Natural killer cell (primary cell): Measurements from ENCODE around the gene C9orf153. TPM values are rescaled to one million over a fixed set of nuclear protein-coding genes. Genes with fewer than 3 reads are reported as not detected.

Experiments
- ATAC-seq, 3 donors: fragments of 150-1000 bp in 2 of 3; fragments of 200-7000 bp in 1 of 3; cut with Tn5 transposase; 1 replicate in 1 of 3; 2 replicates in 2 of 3; pipeline ENCODE4 v1.10.0; 2021; ENCODE audit warnings: mild to moderate bottlenecking in 2 of 3, moderate library complexity in 2 of 3
- DNase-seq, 2 donors: peaks; one replicate each; pipeline versions ENCODE4 v3.0.0 to v3.0.0-alpha.2; 2013 to 2021; ENCODE audit warnings: mixed read lengths in 1 of 2
- H3K27ac ChIP-seq: one replicate; pipeline ENCODE4 v1.5.1; 2013; ENCODE audit warnings: mild to moderate bottlenecking, low read length
- H3K27me3 ChIP-seq: one replicate; pipeline ENCODE4 v1.6.1; 2013; ENCODE audit warnings: low read length; ENCODE audit not compliant: control insufficient read depth, insufficient read depth
- H3K36me3 ChIP-seq: one replicate; pipeline ENCODE4 v1.6.1; 2013; ENCODE audit warnings: low read length; ENCODE audit not compliant: control insufficient read depth, insufficient read depth
- H3K4me1 ChIP-seq: one replicate; pipeline ENCODE4 v1.6.1; 2013; ENCODE audit warnings: low read length; ENCODE audit not compliant: control insufficient read depth, insufficient read depth
- H3K4me3 ChIP-seq: one replicate; pipeline ENCODE4 v1.5.1; 2013; ENCODE audit warnings: low read length
- H3K9me3 ChIP-seq: one replicate; pipeline ENCODE4 v1.6.1; 2013; ENCODE audit warnings: low read length; ENCODE audit not compliant: control insufficient read depth, insufficient read depth
- H3K27ac Mint-ChIP-seq, 2 donors: one replicate each; pipeline ENCODE4 v1.8.0; 2022; ENCODE audit warnings: mild to moderate bottlenecking in 2 of 2, mixed read lengths in 2 of 2, moderate library complexity in 1 of 2
- H3K27me3 Mint-ChIP-seq, 2 donors: one replicate each; pipeline ENCODE4 v1.8.0; 2022; ENCODE audit warnings: low read depth in 2 of 2, mixed read lengths in 2 of 2
- H3K36me3 Mint-ChIP-seq: one replicate; pipeline ENCODE4 v1.8.0; 2022; ENCODE audit warnings: mixed read lengths
- H3K4me1 Mint-ChIP-seq, 2 donors: one replicate each; pipeline ENCODE4 v1.8.0; 2022; ENCODE audit warnings: mixed read lengths in 2 of 2
- H3K4me3 Mint-ChIP-seq: one replicate; pipeline ENCODE4 v1.8.0; 2022; ENCODE audit warnings: mild to moderate bottlenecking, moderate library complexity, mixed read lengths
- H3K9me3 Mint-ChIP-seq, 2 donors: one replicate each; pipeline ENCODE4 v1.8.0; 2022; ENCODE audit warnings: mixed read lengths in 2 of 2
- CTCF ChIP-seq: fragments of 200-600 bp; IDR thresholded peaks from one replicate; pipeline ENCODE4 v1.8.0; 2022; ENCODE audit warnings: antibody characterized with exemption
- WGBS: methylation state at CpG from one replicate; pipeline ENCODE4 v1.1.7; 2013; ENCODE audit warnings: missing lambda C conversion rate; ENCODE audit not compliant: insufficient coverage; 5-methylcytosine and 5-hydroxymethylcytosine counted together
- intact Hi-C: fragments of 100-400 bp; cut with micrococcal nuclease; formaldehyde crosslinking; loops from one replicate; pipeline ENCODE4 v1.14.2; 2022
- total RNA-seq, 4 donors: library from RNA; stranded (reverse); fragments of 120-200 nt in 1 of 4; gene quantifications; one replicate each; pipeline versions ENCODE4 v1.2.3 to v1.2.4, GENCODE V29; 2013 to 2022

C9orf153 gene
- total RNA-seq, 3 donors from 2014 or later (not counting 1 experiment from before 2014, with no cell fraction given), result 0.28 to 0.63 TPM; not detected in 1

- H3K27ac Mint-ChIP-seq, result no peak overlapping the region
- no peak overlapping the region for H3K4me3 ChIP-seq
- intact Hi-C loops, result no loop called here
- ATAC-seq, result no peak
- no peaks in the 10 kb centered on the region for H3K9me3 Mint-ChIP-seq
- no peaks in the 10 kb centered on the region for H3K36me3 ChIP-seq
- no peak for TF ChIP-seq CTCF
- H3K27ac ChIP-seq, result no peak overlapping the region
- H3K27me3 Mint-ChIP-seq, result peaks cover 4 to 15% of the 10 kb centered on the region in 2 donors
- no peak overlapping the region for H3K4me3 Mint-ChIP-seq
- no peak for DNase-seq
- H3K9me3 ChIP-seq, result no peaks in the 10 kb centered on the region
- H3K4me1 Mint-ChIP-seq, result no peaks in the 10 kb centered on the region
- H3K36me3 Mint-ChIP-seq, result no peaks in the 10 kb centered on the region
- H3K4me1 ChIP-seq, result no peaks in the 10 kb centered on the region
- WGBS, result 88% methylated on average over 3 of the region's 3 CpGs
- no peaks in the 10 kb centered on the region for H3K27me3 ChIP-seq
Observed at GRCh38 chr9:86219606-86220005, 39.9 kb downstream of the C9orf153 start.

GRCh38 chr9:86217076-86217755 is 42.2 kb downstream of the C9orf153 start:
- no peak overlapping the region for H3K27ac ChIP-seq
- H3K36me3 ChIP-seq, result no peaks in the 10 kb centered on the region
- H3K4me3 ChIP-seq, result no peak overlapping the region
- no peaks in the 10 kb centered on the region for H3K9me3 ChIP-seq
- Mint-ChIP-seq H3K36me3 (no peaks in the 10 kb centered on the region), H3K9me3 (no peaks in the 10 kb centered on the region), H3K4me1 (no peaks in the 10 kb centered on the region), H3K27ac (no peak overlapping the region), H3K4me3 (no peak overlapping the region), H3K27me3 (peaks cover 2 to 15% of the 10 kb centered on the region in 2 donors)
- H3K4me1 ChIP-seq, result no peaks in the 10 kb centered on the region
- intact Hi-C loops, result no loop called here
- no peak for DNase-seq
- 89% methylated on average over 7 of the region's 7 CpGs for WGBS
- no peak for TF ChIP-seq CTCF
- no peaks in the 10 kb centered on the region for H3K27me3 ChIP-seq
- no peak for ATAC-seq

GRCh38 chr9:86207193-86207592 is 52.3 kb downstream of the C9orf153 start:
- Histone ChIP-seq H3K4me3 (no peak overlapping the region), H3K4me1 (no peaks in the 10 kb centered on the region), H3K9me3 (no peaks in the 10 kb centered on the region), H3K27ac (no peak overlapping the region), H3K27me3 (no peaks in the 10 kb centered on the region), H3K36me3 (no peaks in the 10 kb centered on the region)
- no peaks in the 10 kb centered on the region for H3K36me3 Mint-ChIP-seq
- H3K9me3 Mint-ChIP-seq, result no peaks in the 10 kb centered on the region
- TF ChIP-seq CTCF, result no peak
- H3K27me3 Mint-ChIP-seq, result peaks cover 4 to 7% of the 10 kb centered on the region in 2 donors
- H3K27ac Mint-ChIP-seq, result no peak overlapping the region
- DNase-seq (no peak), ATAC-seq (no peak)
- intact Hi-C loops, result loop anchor here (10.0 kb wide), 1 partner anchor 78 kb away; the partner anchor contains the start of gene ISCA1
- no peak overlapping the region for H3K4me3 Mint-ChIP-seq
- peaks cover 0 to under 1% of the 10 kb centered on the region in 2 donors for H3K4me1 Mint-ChIP-seq
- WGBS, result 94% methylated on average over 4 of the region's 5 CpGs
